HCT116 (cell line): Measurements from ENCODE around the gene YWHAB.

Source experiments
- CTCF ChIP-seq, 3 experiments: fragments of 200-600 bp in 1 of 3; sonication (generic) in 1 of 3; IDR thresholded peaks in 2 of 3; conservative IDR thresholded peaks in 1 of 3; 2 replicates each; pipeline ENCODE4 v1.5.1; 2012 to 2017; ENCODE audit warnings: low read depth in 2 of 3, low read length in 2 of 3, antibody characterized with exemption in 1 of 3, borderline replicate concordance in 1 of 3, control low read depth in 1 of 3, mild to moderate bottlenecking in 1 of 3, mixed read lengths in 1 of 3, mixed run types in 1 of 3, moderate library complexity in 1 of 3; ENCODE audit not compliant: insufficient read depth in 1 of 3
- EGR1 ChIP-seq: IDR thresholded peaks from 2 replicates; pipeline ENCODE4 v1.6.1; 2012; ENCODE audit warnings: low read depth
- EZH2 ChIP-seq: fragments of 200-600 bp; sonication (generic); IDR thresholded peaks from 2 replicates; pipeline ENCODE4 v1.6.1; 2017; ENCODE audit warnings: antibody characterized with exemption, mixed run types
- POLR2A ChIP-seq: IDR thresholded peaks from 2 replicates; pipeline ENCODE4 v1.7.0; 2011; ENCODE audit warnings: borderline replicate concordance; ENCODE audit not compliant: insufficient read depth, insufficient read length; ENCODE audit errors: extremely low read depth
- POLR2AphosphoS5 ChIP-seq: IDR thresholded peaks from 2 replicates; pipeline ENCODE4 v1.6.1; 2011; ENCODE audit warnings: mild to moderate bottlenecking, low read depth, low read length, moderate library complexity
- REST ChIP-seq: IDR thresholded peaks from 2 replicates; pipeline ENCODE4 v1.6.1; 2012; ENCODE audit warnings: low read depth
- SP1 ChIP-seq: IDR thresholded peaks from 2 replicates; pipeline ENCODE4 v1.6.1; 2012; ENCODE audit warnings: low read depth
- ZNF274 ChIP-seq: fragments of 200-500 bp; sonication (Bioruptor generic); IDR thresholded peaks from 2 replicates; pipeline ENCODE4 v1.6.1; 2014; ENCODE audit warnings: mild to moderate bottlenecking, low read depth, low read length, inconsistent platforms
- TF ChIP-seq, protein P1 (sequence below): IDR thresholded peaks from 2 replicates; pipeline ENCODE4 v1.6.1; 2012

DNA sequence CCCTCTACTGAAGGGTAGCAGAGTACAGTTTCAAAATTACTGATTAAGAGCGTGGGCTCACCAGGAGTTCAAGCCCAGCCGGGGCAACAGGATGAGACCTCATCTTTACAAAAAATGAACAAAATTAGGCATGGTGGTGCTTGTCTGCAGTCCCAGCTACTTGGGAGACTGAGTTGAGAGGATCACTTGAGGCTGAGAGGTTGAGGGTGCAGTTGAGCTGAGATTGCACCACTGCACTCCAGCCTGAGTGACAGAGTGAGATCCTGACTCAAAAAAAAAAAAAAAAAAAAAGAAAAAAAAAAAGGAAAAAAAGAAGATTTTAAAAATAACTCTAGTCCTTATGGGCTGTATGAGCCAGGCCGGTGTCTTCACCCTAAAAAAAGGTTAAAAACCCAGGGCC is 43.1 kb downstream of the YWHAB start:
- TF ChIP-seq EZH2: no peak
- TF ChIP-seq POLR2A: no peak
- no peak for TF ChIP-seq ZNF274
- TF ChIP-seq REST: no peak
- no peak for TF ChIP-seq POLR2AphosphoS5
- TF ChIP-seq CTCF (IDR thresholded peaks at IDR 0.05 in 2 of 3, conservative IDR thresholded peaks at IDR 0.05 in 1 of 3; ENCODE audit: borderline replicate concordance in 1 of 3, insufficient read depth in 1 of 3, low read depth in 2 of 3, low read length in 2 of 3): no peak
- TF ChIP-seq, protein P1, sequence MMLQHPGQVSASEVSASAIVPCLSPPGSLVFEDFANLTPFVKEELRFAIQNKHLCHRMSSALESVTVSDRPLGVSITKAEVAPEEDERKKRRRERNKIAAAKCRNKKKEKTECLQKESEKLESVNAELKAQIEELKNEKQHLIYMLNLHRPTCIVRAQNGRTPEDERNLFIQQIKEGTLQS: no peak
- TF ChIP-seq EGR1: no peak
- TF ChIP-seq SP1: no peak
